Neural crest cell (in vitro differentiated cells): ENCODE results near the gene ARFIP1. TPM values are rescaled to one million over a fixed set of nuclear protein-coding genes. Genes with fewer than 3 reads are reported as not detected.

Experiments used
- DNase-seq: peaks from one replicate; pipeline ENCODE4 v3.0.0; 2021; ENCODE audit warnings: low read depth, mixed read lengths, low spot score
- H3K27ac Mint-ChIP-seq: one replicate; pipeline ENCODE4 v1.8.0; 2021; ENCODE audit warnings: mild to moderate bottlenecking, mixed read lengths; ENCODE audit not compliant: unreplicated experiment
- H3K27me3 Mint-ChIP-seq: 2 replicates; pipeline ENCODE4 v1.8.0; 2021; ENCODE audit warnings: low read depth, mild to moderate bottlenecking, mixed read lengths
- H3K36me3 Mint-ChIP-seq: 2 replicates; pipeline ENCODE4 v1.8.0; 2021; ENCODE audit warnings: low read depth, mild to moderate bottlenecking, mixed read lengths
- H3K4me1 Mint-ChIP-seq: 2 replicates; pipeline ENCODE4 v1.8.0; 2021; ENCODE audit warnings: mixed read lengths
- H3K4me3 Mint-ChIP-seq: one replicate; pipeline ENCODE4 v1.8.0; 2021; ENCODE audit warnings: mild to moderate bottlenecking, mixed read lengths
- H3K9me3 Mint-ChIP-seq: 2 replicates; pipeline ENCODE4 v1.8.0; 2021; ENCODE audit warnings: mixed read lengths
- CTCF ChIP-seq: fragments of 200-600 bp; sonication (generic); conservative IDR thresholded peaks from 2 replicates; pipeline ENCODE4 v1.5.0; 2021; ENCODE audit warnings: antibody characterized with exemption, mild to moderate bottlenecking
- total RNA-seq: library from RNA; stranded (reverse); gene quantifications from 2 replicates; pipeline ENCODE4 v1.2.1, GENCODE V29; 2021

ARFIP1 gene
- total RNA-seq, 1 donor from 2014 or later: 37.4 TPM

- DNase-seq: no peak
- H3K9me3 Mint-ChIP-seq: peaks cover 6% of the 10 kb centered on the region
- no peak for TF ChIP-seq CTCF
- no peak overlapping the region for H3K4me3 Mint-ChIP-seq
- peaks cover 33% of the 10 kb centered on the region for H3K36me3 Mint-ChIP-seq
- peaks cover 45% of the 10 kb centered on the region for H3K4me1 Mint-ChIP-seq
- H3K27me3 Mint-ChIP-seq: no peaks in the 10 kb centered on the region
- H3K27ac Mint-ChIP-seq: no peak overlapping the region
Observed at GRCh38 chr4:152870606-152871005, 90.9 kb downstream of the ARFIP1 start.

- Mint-ChIP-seq H3K36me3 (peaks cover 45% of the 10 kb centered on the region), H3K27ac (no peak overlapping the region)
Observed at GRCh38 chr4:152875261-152875660, 95.5 kb downstream of the ARFIP1 start.

GRCh38 chr4:152877868-152878267 is 98.1 kb downstream of the ARFIP1 start:
- DNase-seq: no peak
- H3K27me3 Mint-ChIP-seq: no peaks in the 10 kb centered on the region
- peaks cover 15% of the 10 kb centered on the region for H3K9me3 Mint-ChIP-seq
- H3K27ac Mint-ChIP-seq: no peak overlapping the region
- TF ChIP-seq CTCF: no peak
- peaks cover 50% of the 10 kb centered on the region for H3K36me3 Mint-ChIP-seq
- no peak overlapping the region for H3K4me3 Mint-ChIP-seq
- peaks cover 23% of the 10 kb centered on the region for H3K4me1 Mint-ChIP-seq

More at GRCh38 chr4:152875261-152875660, 95.5 kb downstream of the ARFIP1 start:
- Mint-ChIP-seq H3K4me3 (no peak overlapping the region), H3K27me3 (no peaks in the 10 kb centered on the region), H3K4me1 (peaks cover 30% of the 10 kb centered on the region), H3K9me3 (peaks cover 15% of the 10 kb centered on the region)
- TF ChIP-seq CTCF: no peak
- DNase-seq: no peak

- no peaks in the 10 kb centered on the region for H3K27me3 Mint-ChIP-seq
- H3K27ac Mint-ChIP-seq: no peak overlapping the region
- peaks cover 36% of the 10 kb centered on the region for H3K4me1 Mint-ChIP-seq
- peaks cover 39% of the 10 kb centered on the region for H3K36me3 Mint-ChIP-seq
- peaks cover 15% of the 10 kb centered on the region for H3K9me3 Mint-ChIP-seq
- no peak for DNase-seq
- no peak overlapping the region for H3K4me3 Mint-ChIP-seq
- TF ChIP-seq CTCF: no peak
Observed at GRCh38 chr4:152880263-152880662, 100.5 kb downstream of the ARFIP1 start.

- no peaks in the 10 kb centered on the region for H3K27me3 Mint-ChIP-seq
- H3K4me3 Mint-ChIP-seq: no peak overlapping the region
- no peak for DNase-seq
Observed at GRCh38 chr4:152881974-152882373, 102.2 kb downstream of the ARFIP1 start.

More at GRCh38 chr4:152881974-152882373, 102.2 kb downstream of the ARFIP1 start:
- Mint-ChIP-seq H3K27ac (no peak overlapping the region), H3K36me3 (peaks cover 22% of the 10 kb centered on the region), H3K9me3 (peaks cover 7% of the 10 kb centered on the region), H3K4me1 (peaks cover 52% of the 10 kb centered on the region)
- TF ChIP-seq CTCF: no peak
